ENCODE data around the gene TRPV6. TPM values are rescaled to one million over a fixed set of nuclear protein-coding genes. Genes with fewer than 3 reads are reported as not detected.

TRPV6 gene
- total and polyA plus RNA-seq, 7 donors: 0.19 to 0.60 TPM; not detected in 5

DNA sequence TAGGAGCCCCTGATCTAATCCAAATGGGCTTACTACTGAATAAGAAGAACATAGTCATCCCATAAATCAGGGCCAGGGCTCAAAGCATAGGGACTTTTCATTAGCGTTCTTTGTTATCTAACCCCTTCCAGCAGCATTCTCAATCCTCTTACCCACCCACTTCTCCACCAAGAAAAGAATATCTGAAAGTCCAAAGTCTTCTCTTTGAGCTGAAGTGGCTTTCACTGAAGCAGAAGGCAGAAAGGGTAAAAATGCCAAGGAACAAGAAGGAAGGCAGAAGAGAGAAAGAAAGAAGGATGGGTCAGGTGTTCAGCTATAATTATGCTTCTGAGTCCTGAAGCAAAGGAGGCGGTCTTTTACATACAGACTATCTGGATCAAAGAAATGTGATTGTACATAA, 37.8 kb upstream of the TRPV6 start:
- WGBS, 2 donors: 44 to 60% methylated on average over 2 of the region's 2 CpGs
- H3K27me3 ChIP-seq: no peaks in the 10 kb centered on the region
- no peaks in the 10 kb centered on the region for H3K36me3 ChIP-seq
- H3K27ac ChIP-seq: no peak overlapping the region
- DNase-seq: no peak
- no peaks in the 10 kb centered on the region for H3K9me3 ChIP-seq
- TF ChIP-seq, protein P1, sequence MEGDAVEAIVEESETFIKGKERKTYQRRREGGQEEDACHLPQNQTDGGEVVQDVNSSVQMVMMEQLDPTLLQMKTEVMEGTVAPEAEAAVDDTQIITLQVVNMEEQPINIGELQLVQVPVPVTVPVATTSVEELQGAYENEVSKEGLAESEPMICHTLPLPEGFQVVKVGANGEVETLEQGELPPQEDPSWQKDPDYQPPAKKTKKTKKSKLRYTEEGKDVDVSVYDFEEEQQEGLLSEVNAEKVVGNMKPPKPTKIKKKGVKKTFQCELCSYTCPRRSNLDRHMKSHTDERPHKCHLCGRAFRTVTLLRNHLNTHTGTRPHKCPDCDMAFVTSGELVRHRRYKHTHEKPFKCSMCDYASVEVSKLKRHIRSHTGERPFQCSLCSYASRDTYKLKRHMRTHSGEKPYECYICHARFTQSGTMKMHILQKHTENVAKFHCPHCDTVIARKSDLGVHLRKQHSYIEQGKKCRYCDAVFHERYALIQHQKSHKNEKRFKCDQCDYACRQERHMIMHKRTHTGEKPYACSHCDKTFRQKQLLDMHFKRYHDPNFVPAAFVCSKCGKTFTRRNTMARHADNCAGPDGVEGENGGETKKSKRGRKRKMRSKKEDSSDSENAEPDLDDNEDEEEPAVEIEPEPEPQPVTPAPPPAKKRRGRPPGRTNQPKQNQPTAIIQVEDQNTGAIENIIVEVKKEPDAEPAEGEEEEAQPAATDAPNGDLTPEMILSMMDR (IDR thresholded peaks at IDR 0.05): no peak
- TF ChIP-seq EP300 (IDR thresholded peaks at IDR 0.05) (no peak), POLR2AphosphoS5 (IDR thresholded peaks at IDR 0.05) (no peak), POLR2A (IDR thresholded peaks at IDR 0.05) (no peak)
- intact Hi-C loops (cut with DNase I): no loop called here
- H3K4me1 ChIP-seq: no peaks in the 10 kb centered on the region
- H3K4me3 ChIP-seq: no peak overlapping the region

DNA sequence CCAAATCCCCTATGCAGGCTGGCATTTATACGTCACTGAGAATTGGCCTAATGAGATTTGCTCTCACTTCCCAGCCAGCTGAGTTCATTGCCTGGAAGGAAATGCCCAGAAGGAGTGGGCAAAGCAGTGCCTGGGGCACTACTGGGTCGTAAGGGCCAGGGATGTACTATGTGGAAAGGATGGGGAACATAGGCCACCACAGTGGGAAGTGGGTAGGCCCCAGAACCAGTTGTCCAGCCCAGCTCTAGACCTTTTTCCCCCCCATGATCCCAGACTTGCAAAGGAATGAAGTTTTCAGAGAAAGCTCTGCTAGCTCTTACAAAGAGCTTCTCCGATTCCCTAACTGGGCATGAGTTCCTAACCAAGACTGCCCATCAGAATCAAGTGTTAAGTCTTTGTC, 34.1 kb upstream of the TRPV6 start:
- no peaks in the 10 kb centered on the region for H3K27me3 ChIP-seq
- no peak for DNase-seq
- H3K36me3 ChIP-seq: no peaks in the 10 kb centered on the region
- TF ChIP-seq POLR2A (IDR thresholded peaks at IDR 0.05) (no peak), POLR2AphosphoS5 (IDR thresholded peaks at IDR 0.05) (no peak), EP300 (IDR thresholded peaks at IDR 0.05) (no peak)
- TF ChIP-seq, protein P1 (IDR thresholded peaks at IDR 0.05): no peak
- no peaks in the 10 kb centered on the region for H3K4me1 ChIP-seq
- H3K27ac ChIP-seq: no peak overlapping the region
- 86 to 90% methylated on average over 3 of the region's 3 CpGs for WGBS, 2 donors
- H3K9me3 ChIP-seq: no peaks in the 10 kb centered on the region
- H3K4me3 ChIP-seq: no peak overlapping the region
- intact Hi-C loops (cut with DNase I): no loop called here

DNA sequence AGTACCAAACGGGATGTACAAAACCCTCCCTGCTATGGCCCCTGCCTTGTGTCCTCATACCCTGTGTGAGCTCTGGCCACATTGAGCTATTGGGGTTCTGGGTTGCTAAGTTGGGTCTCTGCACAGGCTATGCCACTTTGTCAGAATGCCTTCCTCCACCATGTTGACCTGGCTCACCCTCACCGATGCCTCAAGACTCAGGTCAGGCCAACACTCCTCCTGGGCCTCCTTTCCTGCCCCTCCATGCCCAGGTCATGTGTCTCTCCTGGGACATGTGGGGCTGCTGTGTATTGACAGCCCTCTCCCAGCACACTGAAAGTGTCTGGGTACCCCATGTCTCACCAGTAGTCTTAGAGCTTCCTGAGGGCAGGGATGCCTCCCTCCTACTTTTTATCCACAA, 33.4 kb upstream of the TRPV6 start:
- no peak for DNase-seq
- Histone ChIP-seq H3K27me3 (no peaks in the 10 kb centered on the region), H3K4me3 (no peak overlapping the region), H3K9me3 (no peaks in the 10 kb centered on the region), H3K36me3 (no peaks in the 10 kb centered on the region), H3K27ac (no peak overlapping the region), H3K4me1 (no peaks in the 10 kb centered on the region)
- intact Hi-C loops (cut with DNase I): no loop called here
- WGBS, 2 donors: 89 to 93% methylated on average over 2 of the region's 2 CpGs
- TF ChIP-seq POLR2A (IDR thresholded peaks at IDR 0.05) (no peak), POLR2AphosphoS5 (IDR thresholded peaks at IDR 0.05) (no peak), EP300 (IDR thresholded peaks at IDR 0.05) (no peak)
- TF ChIP-seq, protein P1 (IDR thresholded peaks at IDR 0.05): no peak

DNA sequence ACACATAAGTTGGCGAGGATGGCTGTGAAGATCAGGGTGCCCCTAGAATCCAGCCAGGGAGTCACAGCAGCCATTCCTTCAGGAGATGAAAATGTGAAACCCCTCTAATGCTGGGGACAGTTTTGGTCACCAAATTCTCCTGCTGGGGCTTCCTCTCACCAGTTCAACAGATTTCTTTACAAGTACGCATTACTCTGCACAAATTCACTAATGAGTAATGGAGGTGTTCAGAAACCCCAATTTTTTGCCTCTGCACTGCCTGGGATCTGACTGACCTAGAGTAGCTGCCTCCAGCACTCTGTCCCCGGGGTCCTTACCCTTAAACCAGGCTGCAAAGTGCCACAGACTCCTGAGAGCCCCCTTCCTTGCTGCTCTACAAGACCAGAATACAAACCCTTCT, 31.9 kb upstream of the TRPV6 start:
- TF ChIP-seq POLR2AphosphoS5 (IDR thresholded peaks at IDR 0.05) (no peak), POLR2A (IDR thresholded peaks at IDR 0.05) (no peak), EP300 (IDR thresholded peaks at IDR 0.05) (no peak)
- TF ChIP-seq, protein P1 (IDR thresholded peaks at IDR 0.05): no peak
- Histone ChIP-seq H3K36me3 (no peaks in the 10 kb centered on the region), H3K4me3 (no peak overlapping the region), H3K27ac (no peak overlapping the region), H3K4me1 (no peaks in the 10 kb centered on the region), H3K9me3 (no peaks in the 10 kb centered on the region), H3K27me3 (no peaks in the 10 kb centered on the region)
- DNase-seq: no peak
- intact Hi-C loops (cut with DNase I): no loop called here
- WGBS, 2 donors: 69 to 86% methylated on average over 3 of the region's 3 CpGs

DNA sequence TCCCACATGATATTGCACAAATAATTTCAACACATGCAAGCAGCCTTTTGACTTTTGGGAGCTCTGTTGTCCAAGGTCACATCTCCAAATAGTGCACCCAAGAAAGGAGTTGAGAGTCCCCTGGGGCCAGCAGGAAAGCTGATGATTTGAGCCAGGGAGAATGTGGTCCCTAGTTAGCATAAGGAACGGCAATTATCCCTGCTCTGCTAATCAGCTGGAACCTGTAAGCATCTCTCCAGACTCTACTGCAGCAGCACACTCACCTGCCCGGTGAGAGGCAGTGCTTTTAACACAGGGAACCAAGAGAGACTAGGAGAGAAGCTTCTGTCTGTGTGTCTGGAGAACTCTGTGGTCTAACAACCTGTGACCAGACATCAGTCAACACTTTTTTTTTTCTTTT, 31.0 kb upstream of the TRPV6 start:
- Histone ChIP-seq H3K27me3 (no peaks in the 10 kb centered on the region), H3K4me1 (no peaks in the 10 kb centered on the region), H3K27ac (no peak overlapping the region), H3K4me3 (no peak overlapping the region), H3K9me3 (no peaks in the 10 kb centered on the region), H3K36me3 (no peaks in the 10 kb centered on the region)
- DNase-seq: no peak
- no peak for TF ChIP-seq POLR2A (IDR thresholded peaks at IDR 0.05)
- TF ChIP-seq EP300 (IDR thresholded peaks at IDR 0.05): no peak
- TF ChIP-seq, protein P1 (IDR thresholded peaks at IDR 0.05): no peak
- no peak for TF ChIP-seq POLR2AphosphoS5 (IDR thresholded peaks at IDR 0.05)
- intact Hi-C loops (cut with DNase I): no loop called here
- WGBS, 2 donors: 44 to 55% methylated on average over 2 of the region's 2 CpGs

All from sigmoid colon (tissue), 7 donors.